Activated CD4-positive, alpha-beta T cell treated with anti-CD3 and anti-CD28 coated beads, Interleukin-2, amount 50 U/mL, for 4 hours (primary cell): ENCODE measurements around the gene SH3PXD2A.
A peak's percentile ranks its signal among the peaks of the same experiment; 100 is the strongest.

Source experiments
- DNase-seq, 2 experiments: peaks; one replicate each; pipeline ENCODE4 v3.0.0-alpha.2; 2020

SH3PXD2A gene

GRCh38 chr10:103597003-103597402 is 258.4 kb downstream of the SH3PXD2A start:
- no peak for DNase-seq

DNA sequence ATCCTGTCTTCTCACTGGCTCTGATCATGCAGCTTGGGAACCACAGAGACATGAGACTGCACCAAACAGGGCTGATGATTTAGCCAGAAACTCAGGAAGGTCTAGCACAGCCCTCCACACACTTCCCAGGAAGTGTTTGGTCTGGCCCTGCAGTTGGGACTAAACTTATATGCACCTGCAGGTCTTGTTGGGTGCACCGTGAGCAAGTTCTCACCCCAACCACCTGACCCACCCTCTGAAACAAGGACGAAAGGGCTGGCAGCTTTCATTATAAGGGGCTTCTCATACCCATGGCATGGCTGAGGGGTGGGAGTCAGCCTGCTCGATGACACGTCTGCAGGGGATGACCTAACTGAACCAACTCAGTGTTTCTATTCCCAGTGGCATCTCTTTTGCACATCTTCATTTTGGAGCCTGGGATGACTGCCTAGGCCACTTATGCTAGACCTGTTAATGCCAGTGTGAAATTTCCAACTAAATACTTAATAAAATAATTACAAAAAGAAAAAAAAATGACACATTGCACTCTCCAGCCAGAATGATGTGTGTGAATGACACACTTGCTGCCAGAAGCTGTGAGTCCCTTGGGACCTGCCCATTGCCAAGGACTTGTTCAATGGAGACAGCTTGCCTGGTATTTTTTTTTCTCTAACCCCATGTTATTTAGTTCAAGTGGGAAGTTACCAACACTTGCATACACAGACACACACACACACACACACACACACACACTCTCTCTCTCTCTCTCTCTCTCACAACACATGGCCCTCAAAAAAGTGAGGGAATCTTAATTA is 259.2 kb downstream of the SH3PXD2A start:
- DNase-seq, result no peak

DNA sequence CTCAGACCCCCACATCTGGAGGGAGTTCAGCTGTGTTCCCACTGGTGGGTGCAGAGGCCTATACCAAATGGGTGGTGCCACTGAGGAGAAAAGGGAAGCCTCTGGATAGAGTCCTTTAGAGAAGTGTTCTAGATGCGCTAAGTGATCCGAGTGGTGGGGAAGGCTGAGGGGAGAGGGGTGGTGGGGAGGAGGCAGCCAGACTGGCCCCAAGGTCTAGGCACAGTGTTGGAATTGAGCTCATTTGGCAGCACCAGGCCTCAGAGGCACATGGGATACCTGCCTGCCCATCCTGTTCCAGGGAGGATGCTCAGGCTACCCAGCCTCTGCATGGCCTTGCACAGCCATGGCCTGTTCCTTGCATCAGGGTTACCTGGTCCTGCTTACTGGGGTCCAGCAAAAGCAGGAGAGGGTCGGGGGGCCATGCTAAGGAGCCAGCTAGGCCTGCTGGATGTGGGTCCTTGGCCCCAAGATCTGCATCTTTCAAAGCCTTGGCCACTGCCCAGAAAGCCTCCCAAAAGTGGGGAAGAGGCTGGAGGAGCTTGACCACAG is 262.3 kb downstream of the SH3PXD2A start:
- DNase-seq, result no peak

- peak in 1 of 2 experiments; percentile 24 for DNase-seq
Measured at GRCh38 chr10:103592186-103593021, 263.0 kb downstream of the SH3PXD2A start.

- DNase-seq, result no peak
Measured at GRCh38 chr10:103590744-103591291, 264.6 kb downstream of the SH3PXD2A start.

DNA sequence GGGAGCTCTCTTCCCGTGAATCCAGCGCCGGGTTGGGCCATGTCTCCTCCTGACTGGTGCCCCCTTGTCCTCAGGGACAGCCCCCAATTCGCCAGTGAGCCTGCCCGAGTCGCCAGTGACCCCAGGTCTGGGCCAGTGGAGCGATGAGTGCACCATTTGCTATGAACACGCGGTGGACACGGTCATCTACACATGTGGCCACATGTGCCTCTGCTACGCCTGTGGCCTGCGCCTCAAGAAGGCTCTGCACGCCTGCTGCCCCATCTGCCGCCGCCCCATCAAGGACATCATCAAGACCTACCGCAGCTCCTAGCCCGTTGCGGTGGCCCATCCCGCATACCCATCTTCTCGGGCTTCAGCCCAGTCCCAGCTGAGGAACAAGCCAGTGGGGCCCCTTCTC is 265.3 kb downstream of the SH3PXD2A start:
- no peak for DNase-seq

- no peak for DNase-seq
Measured at GRCh38 chr10:103589074-103589630, 266.2 kb downstream of the SH3PXD2A start.

GRCh38 chr10:103587073-103587472 is 268.3 kb downstream of the SH3PXD2A start:
- DNase-seq, result no peak

DNA sequence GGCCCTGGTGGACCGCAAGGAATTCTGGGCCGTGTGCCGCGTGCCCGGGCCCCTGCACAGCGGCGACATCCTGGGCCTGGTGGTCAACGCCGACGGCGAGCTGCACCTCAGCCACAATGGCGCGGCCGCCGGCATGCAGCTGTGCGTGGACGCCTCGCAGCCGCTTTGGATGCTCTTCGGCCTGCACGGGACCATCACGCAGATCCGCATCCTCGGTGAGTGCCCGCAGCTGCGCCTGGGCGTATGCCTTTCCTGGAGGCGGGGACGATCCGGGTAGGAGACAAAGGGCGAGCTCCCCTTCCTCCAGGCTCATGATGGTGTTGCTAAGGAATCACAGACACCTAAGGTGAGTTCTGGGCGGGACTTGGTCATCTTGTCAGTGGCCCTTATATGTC is 270.4 kb downstream of the SH3PXD2A start:
- DNase-seq, result no peak

DNA sequence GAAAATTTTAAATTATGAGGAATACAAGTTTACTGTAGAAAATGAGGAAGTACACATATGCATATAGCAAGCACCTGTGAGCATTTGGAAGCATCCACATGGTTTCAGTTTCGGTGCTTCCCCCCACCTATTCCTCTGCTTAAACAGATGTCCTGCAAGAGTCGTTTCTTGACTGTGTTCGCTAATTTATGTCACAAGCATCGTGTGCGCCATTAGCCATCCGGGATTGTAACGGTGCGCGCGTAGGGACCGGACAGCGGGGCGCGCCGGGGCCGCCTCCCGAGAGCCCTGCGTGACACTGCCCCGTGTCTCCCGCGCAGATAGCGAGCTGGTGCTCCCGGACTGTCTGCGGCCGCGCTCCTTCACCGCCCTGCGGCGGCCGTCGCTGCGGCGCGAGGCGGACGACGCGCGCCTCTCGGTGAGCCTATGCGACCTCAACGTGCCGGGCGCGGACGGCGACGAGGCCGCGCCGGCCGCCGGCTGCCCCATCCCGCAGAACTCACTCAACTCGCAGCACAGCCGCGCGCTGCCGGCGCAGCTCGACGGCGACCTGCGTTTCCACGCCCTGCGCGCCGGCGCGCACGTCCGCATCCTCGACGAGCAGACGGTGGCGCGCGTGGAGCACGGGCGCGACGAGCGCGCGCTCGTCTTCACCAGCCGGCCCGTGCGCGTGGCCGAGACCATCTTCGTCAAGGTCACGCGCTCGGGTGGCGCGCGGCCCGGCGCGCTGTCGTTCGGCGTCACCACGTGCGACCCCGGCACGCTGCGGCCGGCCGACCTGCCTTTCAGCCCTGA is 271.0 kb downstream of the SH3PXD2A start:
- DNase-seq, result peak; percentile 61 to 62

DNA sequence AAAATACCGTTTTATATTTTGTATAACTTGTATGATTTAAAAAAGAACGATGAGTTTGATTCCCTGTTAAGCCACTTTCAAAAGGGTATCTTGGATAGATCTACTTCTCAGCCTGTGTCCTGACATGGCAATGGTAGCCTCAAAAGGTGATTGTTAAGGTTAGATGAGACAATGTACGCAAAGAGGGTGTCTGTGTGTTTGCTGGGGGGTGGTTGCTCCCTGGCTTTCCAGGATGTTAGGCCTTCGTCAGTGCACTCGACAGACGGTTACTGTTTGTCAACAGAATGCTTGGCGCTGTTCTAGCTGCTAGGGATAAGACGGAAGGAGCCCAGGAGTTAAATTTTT is 271.5 kb downstream of the SH3PXD2A start:
- no peak for DNase-seq

DNA sequence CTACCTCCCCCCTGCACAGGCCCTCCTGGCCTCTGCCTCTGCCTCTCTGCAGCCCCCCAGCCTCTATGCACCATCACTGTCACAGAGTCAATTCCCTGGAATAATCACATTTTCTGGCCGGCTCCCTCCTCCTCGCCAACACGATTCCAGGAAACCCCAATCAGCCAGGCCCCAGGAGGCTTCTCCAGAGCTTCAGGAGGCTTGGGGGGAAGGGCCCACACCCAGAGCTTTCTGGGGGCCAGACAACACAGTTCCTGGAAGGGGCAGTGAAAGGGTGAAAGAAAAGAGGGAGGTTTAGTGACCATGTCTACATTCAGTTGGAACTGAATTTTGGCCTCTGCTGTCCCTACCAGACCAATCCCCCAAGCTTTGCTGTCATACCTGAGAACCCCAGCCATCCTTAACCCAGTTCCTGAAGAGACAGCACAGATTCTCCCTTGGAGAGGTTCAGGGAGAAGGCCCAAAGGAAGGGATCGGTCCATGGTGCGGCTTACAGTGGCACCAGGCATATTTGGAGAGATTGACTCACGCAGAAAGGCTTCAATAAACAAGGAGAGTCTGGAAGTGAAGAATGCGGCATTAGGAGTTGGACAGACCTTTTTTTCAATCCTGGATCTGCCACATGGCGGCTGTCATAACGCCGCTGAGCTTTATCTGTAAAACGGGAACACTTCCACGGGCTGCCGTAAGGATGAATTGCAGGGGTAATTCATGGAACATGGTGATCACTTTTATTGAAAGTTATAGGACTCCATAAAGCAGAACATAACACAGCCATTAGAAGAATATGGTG is 272.8 kb downstream of the SH3PXD2A start:
- no peak for DNase-seq

DNA sequence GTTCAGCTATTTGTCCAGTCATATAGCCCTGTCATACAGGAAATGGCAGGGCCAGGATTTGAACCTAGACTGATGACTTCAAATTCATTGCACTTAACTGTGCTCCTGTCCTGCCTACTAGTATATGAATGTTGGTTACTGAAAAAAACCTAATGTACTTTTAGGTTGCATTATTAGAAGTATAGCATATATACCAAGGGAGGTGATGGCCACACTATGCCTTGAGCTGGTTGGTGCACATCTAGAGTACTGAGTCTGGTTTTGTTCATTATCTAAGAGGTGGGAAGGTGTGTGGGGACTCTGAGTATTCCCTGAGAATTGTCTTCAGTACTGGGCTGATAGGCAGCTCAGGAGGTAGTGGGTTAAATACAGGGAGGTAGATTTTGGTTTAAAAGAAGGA is 273.9 kb downstream of the SH3PXD2A start:
- no peak for DNase-seq

DNA sequence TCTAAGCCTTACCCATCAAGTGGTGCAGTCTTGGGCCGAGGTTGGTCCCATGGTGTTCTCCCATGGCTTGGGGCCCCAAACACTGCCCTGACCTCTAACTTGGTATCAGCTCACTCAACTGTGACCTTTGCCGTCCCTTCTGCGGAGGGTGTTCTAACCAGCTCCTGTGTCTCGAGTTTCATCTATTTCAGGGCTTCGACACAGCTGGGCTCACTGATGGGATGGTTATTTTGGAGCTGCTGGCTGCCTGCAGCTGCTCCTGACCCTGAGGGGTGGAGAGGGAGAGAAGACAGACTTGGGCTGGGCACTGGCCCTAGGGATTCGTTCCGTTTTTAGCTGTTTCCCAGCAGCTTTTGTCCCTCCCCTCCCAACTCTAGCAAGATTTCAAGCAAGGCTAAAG is 274.9 kb downstream of the SH3PXD2A start:
- no peak for DNase-seq

- DNase-seq, result no peak
Measured at GRCh38 chr10:103580011-103580410, 275.4 kb downstream of the SH3PXD2A start.

GRCh38 chr10:103578782-103579382 is 276.5 kb downstream of the SH3PXD2A start:
- DNase-seq, result no peak

DNA sequence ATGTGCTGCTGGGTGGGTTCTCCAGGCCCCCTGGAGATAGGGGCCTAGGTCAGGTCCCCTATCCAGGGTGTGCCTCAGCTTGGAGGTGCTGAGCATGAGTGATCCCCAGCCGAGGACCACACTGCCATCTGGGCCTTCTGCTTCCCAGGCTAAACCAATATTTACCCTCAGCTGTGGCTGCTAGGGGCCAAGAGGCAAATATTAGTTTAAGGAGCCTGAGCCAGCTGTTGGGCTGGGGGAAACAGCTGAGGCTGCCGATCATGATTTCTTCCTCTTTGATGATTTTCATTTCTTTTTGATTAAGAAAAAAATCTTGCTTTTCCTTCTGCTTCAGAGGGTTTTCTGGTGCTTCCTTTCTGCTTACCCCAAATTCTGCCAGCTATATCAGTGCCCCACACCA is 278.5 kb downstream of the SH3PXD2A start:
- no peak for DNase-seq

GRCh38 chr10:103576076-103576471 is 279.3 kb downstream of the SH3PXD2A start:
- DNase-seq, result no peak

GRCh38 chr10:103575416-103576075 is 279.8 kb downstream of the SH3PXD2A start:
- DNase-seq, result no peak
